ENCODE data around the gene ENG.

- TF ChIP-seq POLR2AphosphoS5 (IDR thresholded peaks at IDR 0.05) (no peak), POLR2A (IDR thresholded peaks at IDR 0.05) (no peak), EP300 (IDR thresholded peaks at IDR 0.05) (no peak)
- TF ChIP-seq, protein P1, sequence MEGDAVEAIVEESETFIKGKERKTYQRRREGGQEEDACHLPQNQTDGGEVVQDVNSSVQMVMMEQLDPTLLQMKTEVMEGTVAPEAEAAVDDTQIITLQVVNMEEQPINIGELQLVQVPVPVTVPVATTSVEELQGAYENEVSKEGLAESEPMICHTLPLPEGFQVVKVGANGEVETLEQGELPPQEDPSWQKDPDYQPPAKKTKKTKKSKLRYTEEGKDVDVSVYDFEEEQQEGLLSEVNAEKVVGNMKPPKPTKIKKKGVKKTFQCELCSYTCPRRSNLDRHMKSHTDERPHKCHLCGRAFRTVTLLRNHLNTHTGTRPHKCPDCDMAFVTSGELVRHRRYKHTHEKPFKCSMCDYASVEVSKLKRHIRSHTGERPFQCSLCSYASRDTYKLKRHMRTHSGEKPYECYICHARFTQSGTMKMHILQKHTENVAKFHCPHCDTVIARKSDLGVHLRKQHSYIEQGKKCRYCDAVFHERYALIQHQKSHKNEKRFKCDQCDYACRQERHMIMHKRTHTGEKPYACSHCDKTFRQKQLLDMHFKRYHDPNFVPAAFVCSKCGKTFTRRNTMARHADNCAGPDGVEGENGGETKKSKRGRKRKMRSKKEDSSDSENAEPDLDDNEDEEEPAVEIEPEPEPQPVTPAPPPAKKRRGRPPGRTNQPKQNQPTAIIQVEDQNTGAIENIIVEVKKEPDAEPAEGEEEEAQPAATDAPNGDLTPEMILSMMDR (IDR thresholded peaks at IDR 0.05): no peak
These were observed 67.7 kb downstream of the ENG start for GRCh38 chr9:127786773-127787104.

All from stomach (tissue), 4 donors.